T47D (cell line): ENCODE measurements around the gene APLP1.
"Not testable (repeated sequence)": the region's sequence is repeated elsewhere in the genome, so short reads cannot be mapped to it uniquely, and the experiment has no call there.

Experiments used
- DNase-seq, 2 experiments: peaks; one replicate each; pipeline versions ENCODE4 v3.0.0 to v3.0.0-alpha.2; 2011 to 2012; ENCODE audit warnings: low read depth in 1 of 2, low spot score in 1 of 2
- JUND ChIP-seq: IDR thresholded peaks from 2 replicates; pipeline ENCODE4 v1.6.1; 2012; ENCODE audit warnings: low read depth
- in situ Hi-C: cut with HindIII; loops from 2 replicates; pipeline ENCODE4 v1.10.0; 2016; ENCODE audit warnings: low sequenced_read_pairs, low pct_unique_long_range_greater_than_20kb

The APLP1 gene

DNA sequence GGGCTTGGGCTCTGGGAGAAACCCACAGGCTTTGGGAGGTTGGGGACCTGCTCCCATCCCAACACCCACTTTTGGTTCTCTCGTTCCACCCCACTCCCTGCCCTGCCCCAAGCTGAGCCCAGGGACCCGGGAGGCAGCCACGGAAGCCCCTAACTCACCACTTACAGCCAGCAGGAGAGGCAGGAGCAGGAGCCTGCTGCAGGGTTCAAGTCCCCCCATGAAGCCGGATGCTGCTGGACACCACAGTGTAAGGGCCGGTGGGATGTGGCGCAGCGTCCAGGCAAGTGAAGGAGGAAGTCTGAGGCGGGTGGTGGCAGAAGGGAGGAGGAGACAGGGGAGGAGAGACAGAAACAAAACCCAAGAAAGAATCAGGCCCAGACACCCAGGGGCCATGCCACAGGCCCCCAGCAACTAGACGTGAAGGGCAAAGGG is 39.7 kb downstream of the APLP1 start, which contains the start of gene TYROBP:
TYROBP (minus strand) TSS at position 286 of the 432 bp plus-strand sequence; CDS start at position 219, 67 bp downstream.
- no peak for DNase-seq

DNA sequence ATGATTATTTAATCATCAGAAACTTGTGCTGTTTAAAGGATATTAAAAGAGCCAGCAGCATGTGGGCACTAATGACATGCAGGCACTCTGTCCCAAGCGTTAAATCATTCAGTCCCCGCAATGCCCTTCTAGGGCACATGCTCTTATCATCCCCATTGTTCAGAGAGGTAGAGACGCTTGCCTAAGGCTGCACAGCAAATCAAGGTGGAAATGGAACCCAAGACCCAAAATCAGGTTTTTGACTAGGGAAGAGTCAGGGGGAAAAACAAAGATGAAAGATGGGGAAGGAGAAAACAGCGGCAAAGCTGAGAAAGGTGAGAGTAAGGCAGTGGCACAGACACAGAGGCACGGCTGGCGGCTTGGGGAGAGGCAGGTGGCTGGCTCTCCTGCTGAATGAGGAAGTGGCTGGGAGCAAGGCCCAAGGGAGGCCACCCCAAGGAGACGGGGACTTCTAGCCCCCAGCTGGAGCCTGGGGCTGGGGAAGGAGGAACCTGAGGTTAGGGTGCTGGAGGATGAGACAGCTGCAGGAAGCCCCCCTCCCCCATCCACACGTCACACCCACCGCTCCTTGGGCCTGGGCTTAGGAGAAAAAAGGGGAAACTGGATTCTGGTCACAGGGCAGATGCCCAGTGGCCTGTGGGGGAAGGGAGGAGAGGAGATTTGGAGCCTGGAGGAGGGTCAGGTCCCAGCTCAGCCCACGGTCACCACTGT is 40.8 kb downstream of the APLP1 start:
- in situ Hi-C loops, result no loop called here
- TF ChIP-seq JUND, result no peak
- DNase-seq, result no peak

More for the DNA sequence above, 39.7 kb downstream of the APLP1 start, which contains the start of gene TYROBP:
- in situ Hi-C loops, result no loop called here
- TF ChIP-seq JUND, result no peak

DNA sequence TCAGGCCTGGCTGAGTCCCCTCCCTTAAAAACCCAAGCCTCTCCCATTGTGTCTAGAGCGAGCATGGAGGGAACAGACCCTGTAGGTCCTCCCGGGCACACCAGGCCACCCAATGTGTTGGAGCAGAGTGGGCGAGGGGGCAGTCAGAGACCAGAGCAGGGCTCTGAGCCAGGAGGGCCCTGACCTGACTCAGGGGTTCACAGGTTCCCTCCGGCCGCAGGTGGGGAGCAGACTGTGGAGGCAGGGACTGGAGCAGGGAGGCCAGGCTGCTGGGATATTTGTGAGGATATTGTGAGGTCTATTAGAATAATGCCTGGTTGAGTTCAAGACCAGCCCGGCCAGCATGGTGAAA is 41.3 kb downstream of the APLP1 start:
- no peak for TF ChIP-seq JUND
- in situ Hi-C loops, result no loop called here
- DNase-seq, result no peak

DNA sequence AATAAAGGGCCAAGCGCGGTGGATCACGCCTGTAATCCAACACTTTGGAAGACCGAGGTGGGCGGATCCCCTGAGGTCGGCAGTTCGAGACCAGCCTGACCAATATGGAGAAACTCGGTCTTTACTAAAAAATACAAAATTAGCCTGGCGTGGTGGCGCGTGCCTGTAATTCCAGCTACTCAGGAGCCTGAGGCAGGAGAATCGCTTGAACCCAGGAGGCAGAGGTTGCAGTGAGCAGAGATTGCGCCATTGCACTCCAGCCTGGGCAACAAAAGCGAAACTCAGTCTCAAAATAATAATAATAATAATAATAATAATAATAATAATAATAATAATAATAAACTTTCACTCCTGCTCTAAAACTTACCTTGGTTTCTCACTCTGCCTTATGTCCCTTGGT is 42.0 kb downstream of the APLP1 start:
- DNase-seq, in situ Hi-C loops: not testable (repeated sequence)

DNA sequence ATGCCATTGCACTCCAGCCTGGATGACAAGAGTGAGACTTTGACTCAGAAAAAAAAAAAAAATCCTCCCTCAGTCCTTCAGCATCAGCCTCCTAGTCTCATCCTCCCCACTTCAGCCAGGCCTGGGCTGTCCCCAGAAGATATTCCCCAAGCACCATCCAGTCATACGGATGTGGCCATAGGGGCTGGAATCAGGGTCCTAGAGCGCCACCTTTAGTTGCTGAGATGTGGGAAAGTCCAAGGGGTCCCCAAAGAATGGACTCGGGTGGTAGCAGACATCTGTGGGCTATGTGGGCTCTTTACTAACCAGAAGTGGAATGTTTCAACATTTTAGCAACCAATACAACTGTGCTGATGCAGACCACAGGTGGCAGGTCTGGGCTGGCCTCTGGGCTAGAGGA is 42.8 kb downstream of the APLP1 start:
- no peak for DNase-seq
- in situ Hi-C loops, result no loop called here

DNA sequence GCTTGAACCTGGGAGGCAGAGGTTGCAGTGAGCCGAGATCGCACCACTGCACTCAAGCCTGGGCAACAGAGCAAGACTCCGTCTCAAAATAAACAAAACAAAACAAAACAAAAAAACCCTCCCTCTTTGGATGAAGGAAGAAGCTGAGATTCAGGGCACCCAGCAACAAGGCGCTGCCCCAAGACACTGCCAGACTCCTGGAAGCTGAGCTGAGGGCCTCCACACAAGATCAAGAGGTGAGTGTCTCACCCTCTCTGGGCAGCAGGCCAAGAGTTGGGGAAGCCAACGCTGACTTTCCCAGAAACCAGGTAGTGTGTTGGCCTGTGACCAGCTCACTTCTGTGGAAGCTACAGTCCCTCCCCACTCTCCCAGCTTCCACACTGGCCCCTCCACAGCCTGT is 43.4 kb downstream of the APLP1 start:
- no peak for DNase-seq
- no peak for TF ChIP-seq JUND
- in situ Hi-C loops, result no loop called here

More for the DNA sequence above, 42.8 kb downstream of the APLP1 start:
- TF ChIP-seq JUND, result no peak

DNA sequence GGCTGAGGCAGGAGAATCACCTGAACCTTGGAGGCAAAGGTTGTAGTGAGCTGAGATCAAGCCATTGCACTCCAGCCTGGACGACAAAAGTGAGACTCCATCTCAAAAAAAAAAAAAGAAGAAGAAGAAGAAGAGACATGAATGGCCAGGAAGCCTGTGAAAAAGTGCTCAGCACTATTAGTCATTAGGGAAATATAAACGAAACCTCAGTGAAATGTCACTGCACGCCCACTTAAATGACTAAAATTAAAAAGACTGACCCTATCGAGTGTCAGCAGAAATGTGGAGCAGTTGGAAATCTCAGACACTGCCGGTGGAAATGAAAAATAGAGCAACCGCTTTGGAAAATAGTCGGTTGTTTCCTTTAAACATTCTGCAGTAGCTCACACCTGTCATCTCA is 45.2 kb downstream of the APLP1 start:
- TF ChIP-seq JUND, result no peak
- no peak for DNase-seq
- in situ Hi-C loops, result no loop called here

- DNase-seq, result no peak
- in situ Hi-C loops, result no loop called here
- TF ChIP-seq JUND, result no peak
Observed at GRCh38 chr19:35915443-35915842, 47.1 kb downstream of the APLP1 start.

- in situ Hi-C loops, result no loop called here
- no peak for DNase-seq
- TF ChIP-seq JUND, result no peak
Observed at GRCh38 chr19:35919306-35919705, 50.9 kb downstream of the APLP1 start.

DNA sequence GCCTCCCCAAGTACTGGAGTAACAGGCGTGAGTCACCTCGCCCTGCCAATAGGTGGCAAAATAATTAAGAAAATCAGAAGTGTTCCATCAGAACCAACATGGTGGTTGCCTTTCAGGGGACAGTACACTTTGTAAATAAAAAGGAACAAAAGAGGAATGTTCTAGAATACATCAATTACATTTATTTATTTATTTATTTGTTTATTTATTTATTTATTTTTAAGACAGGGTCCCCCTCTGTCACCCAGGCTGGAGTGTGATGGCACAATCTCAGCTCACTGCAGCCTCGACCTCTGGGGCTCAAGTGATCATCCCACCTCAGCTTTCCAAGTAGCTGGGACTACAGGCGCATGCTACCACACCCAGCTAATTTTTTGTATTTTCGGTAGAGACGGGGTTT is 52.6 kb downstream of the APLP1 start:
- no peak for DNase-seq
- in situ Hi-C loops, result no loop called here

GRCh38 chr19:35925501-35925900 is 57.1 kb downstream of the APLP1 start:
- TF ChIP-seq JUND, result no peak
- in situ Hi-C loops, result no loop called here

More for the DNA sequence above, 52.6 kb downstream of the APLP1 start:
- TF ChIP-seq JUND, result no peak

GRCh38 chr19:35928507-35928906 is 60.1 kb downstream of the APLP1 start:
- TF ChIP-seq JUND, result no peak
- in situ Hi-C loops, result no loop called here
- no peak for DNase-seq

More at GRCh38 chr19:35925501-35925900, 57.1 kb downstream of the APLP1 start:
- no peak for DNase-seq
